ENCODE results near the gene NKD2.

Gene NKD2

GRCh38 chr5:1063661-1064382 lies 55.2 kb downstream of the NKD2 start:
- no peak for TF ChIP-seq ZFX (IDR thresholded peaks at IDR 0.05; ENCODE audit: borderline replicate concordance)
- no peak for TF ChIP-seq CTCF (IDR thresholded peaks at IDR 0.05)
- H3K27ac ChIP-seq, result no peak overlapping the region

- no peak overlapping the region for H3K27ac ChIP-seq
- TF ChIP-seq ZFX (IDR thresholded peaks at IDR 0.05; ENCODE audit: borderline replicate concordance) (no peak), CTCF (IDR thresholded peaks at IDR 0.05) (no peak)
These were observed 56.0 kb downstream of the NKD2 start for GRCh38 chr5:1064383-1065142.

GRCh38 chr5:1065143-1065750 lies 56.6 kb downstream of the NKD2 start:
- no peak overlapping the region for H3K27ac ChIP-seq
- TF ChIP-seq ZFX (IDR thresholded peaks at IDR 0.05; ENCODE audit: borderline replicate concordance) (no peak), CTCF (IDR thresholded peaks at IDR 0.05) (no peak)

GRCh38 chr5:1065891-1066650 lies 57.5 kb downstream of the NKD2 start:
- no peak overlapping the region for H3K27ac ChIP-seq

GRCh38 chr5:1066676-1067075 lies 58.1 kb downstream of the NKD2 start:
- TF ChIP-seq CTCF (IDR thresholded peaks at IDR 0.05) (no peak), ZFX (IDR thresholded peaks at IDR 0.05; ENCODE audit: borderline replicate concordance) (no peak)
- no peak overlapping the region for H3K27ac ChIP-seq

More at GRCh38 chr5:1065891-1066650, 57.5 kb downstream of the NKD2 start:
- TF ChIP-seq ZFX (IDR thresholded peaks at IDR 0.05; ENCODE audit: borderline replicate concordance) (no peak), CTCF (IDR thresholded peaks at IDR 0.05) (no peak)

GRCh38 chr5:1067141-1068121 lies 58.8 kb downstream of the NKD2 start:
- TF ChIP-seq ZFX (IDR thresholded peaks at IDR 0.05; ENCODE audit: borderline replicate concordance), result no peak
- no peak for TF ChIP-seq CTCF (IDR thresholded peaks at IDR 0.05)
- H3K27ac ChIP-seq, result no peak overlapping the region
